Endothelial cell of hepatic sinusoid (primary cell): ENCODE data around the gene INF2.
"Not testable (repeated sequence)": the region's sequence is repeated elsewhere in the genome, so short reads cannot be mapped to it uniquely, and the experiment has no call there.

Experiments used
- in situ Hi-C: cut with HindIII; loops from 2 replicates; pipeline ENCODE4 v1.10.0; 2017; ENCODE audit warnings: low sequenced_read_pairs

INF2 gene

GRCh38 chr14:104689109-104689880, at the start of gene INF2:
TSS of gene INF2 (plus strand) at chr14:104689618. CDS start at chr14:104701366, 11,748 bp downstream.
- in situ Hi-C loops = no loop called here

- in situ Hi-C loops = no loop called here
These were observed 49.4 kb upstream of the INF2 start for GRCh38 chr14:104639885-104640548.

GRCh38 chr14:104640681-104641080, 48.7 kb upstream of the INF2 start:
- in situ Hi-C loops = no loop called here

- in situ Hi-C loops = no loop called here
These were observed 47.5 kb upstream of the INF2 start for GRCh38 chr14:104641753-104642539.

- in situ Hi-C loops = no loop called here
These were observed 46.9 kb upstream of the INF2 start for GRCh38 chr14:104642540-104642868.

GRCh38 chr14:104643306-104643705, 46.1 kb upstream of the INF2 start:
- in situ Hi-C loops = no loop called here

- in situ Hi-C loops = no loop called here
These were observed 45.3 kb upstream of the INF2 start for GRCh38 chr14:104644091-104644635.

- in situ Hi-C loops = no loop called here
These were observed 44.6 kb upstream of the INF2 start for GRCh38 chr14:104644656-104645378.

GRCh38 chr14:104647467-104648043, 41.9 kb upstream of the INF2 start:
- in situ Hi-C loops = no loop called here

GRCh38 chr14:104650057-104650980, 39.1 kb upstream of the INF2 start:
- in situ Hi-C loops = no loop called here

GRCh38 chr14:104650981-104651875, 38.2 kb upstream of the INF2 start:
- in situ Hi-C loops = no loop called here

- in situ Hi-C loops = no loop called here
These were observed 37.5 kb upstream of the INF2 start for GRCh38 chr14:104651876-104652260.

- in situ Hi-C loops = no loop called here
These were observed 37.0 kb upstream of the INF2 start for GRCh38 chr14:104652386-104652785.

- in situ Hi-C loops = not testable (repeated sequence)
These were observed 36.1 kb upstream of the INF2 start for GRCh38 chr14:104653130-104653920.

- in situ Hi-C loops = no loop called here
These were observed 35.3 kb upstream of the INF2 start for GRCh38 chr14:104654119-104654518.

- in situ Hi-C loops = no loop called here
These were observed 34.1 kb upstream of the INF2 start for GRCh38 chr14:104655128-104655848.
